HepG2 (cell line): Measurements from ENCODE around the gene ZMIZ1. TPM values are rescaled to one million over a fixed set of nuclear protein-coding genes. Genes with fewer than 3 reads are reported as not detected.

Experiments
- AKAP8 ChIP-seq: sonication (generic); formaldehyde crosslinking; IDR thresholded peaks from 2 replicates; pipeline ENCODE4 v1.5.1; 2020; ENCODE audit warnings: mild to moderate bottlenecking, missing genetic modification reagents
- DPF2 ChIP-seq: sonication (generic); formaldehyde crosslinking; IDR thresholded peaks from 2 replicates; pipeline ENCODE4 v1.4.0; 2020; ENCODE audit warnings: mild to moderate bottlenecking, low read depth, missing genetic modification reagents, borderline replicate concordance
- FLYWCH1 ChIP-seq: sonication (generic); formaldehyde crosslinking; IDR thresholded peaks from 2 replicates; pipeline ENCODE4 v1.8.1; 2023; ENCODE audit warnings: mild to moderate bottlenecking, missing genetic modification reagents
- FOXA1 ChIP-seq, 2 experiments: fragments of 450-650 bp in 1 of 2; sonication (generic) in 1 of 2; formaldehyde crosslinking in 1 of 2; IDR thresholded peaks; 2 replicates each; pipeline versions ENCODE4 v1.4.0 to v1.6.1; 2016 to 2020; ENCODE audit warnings: missing genetic modification reagents in 1 of 2
- KDM5B ChIP-seq: sonication (generic); formaldehyde crosslinking; IDR thresholded peaks from 2 replicates; pipeline ENCODE4 v1.4.0; 2020; ENCODE audit warnings: missing genetic modification reagents, mild to moderate bottlenecking, borderline replicate concordance
- MAFF ChIP-seq: IDR thresholded peaks from 2 replicates; pipeline ENCODE4 v1.6.1; 2011; ENCODE audit warnings: low read depth, low read length, improper control_type of control experiment
- RBM39 ChIP-seq: fragments of 200-400 bp; formaldehyde crosslinking; IDR thresholded peaks from one replicate; pipeline ENCODE4 v1.6.1; 2018; ENCODE audit warnings: antibody characterized with exemption, mild to moderate bottlenecking, low read depth, low read length; ENCODE audit not compliant: poor library complexity, severe bottlenecking
- RFX3 ChIP-seq: IDR thresholded peaks from 2 replicates; pipeline ENCODE4 v1.6.1; 2016; ENCODE audit warnings: missing biosample characterization, missing genetic modification reagents
- SMAD1 ChIP-seq: sonication (generic); formaldehyde crosslinking; IDR thresholded peaks from 2 replicates; pipeline ENCODE4 v1.4.0; 2020; ENCODE audit warnings: missing genetic modification reagents, low read depth, mild to moderate bottlenecking, borderline replicate concordance
- SMAD3 ChIP-seq: sonication (generic); formaldehyde crosslinking; IDR thresholded peaks from 2 replicates; pipeline ENCODE4 v1.4.0; 2020; ENCODE audit warnings: missing genetic modification reagents
- ZBTB7B ChIP-seq: sonication (generic); formaldehyde crosslinking; IDR thresholded peaks from 2 replicates; pipeline ENCODE4 v1.4.0; 2020; ENCODE audit warnings: missing genetic modification reagents
- ZNF335 ChIP-seq: sonication (generic); formaldehyde crosslinking; IDR thresholded peaks from 2 replicates; pipeline ENCODE4 v1.4.0; 2020; ENCODE audit warnings: missing genetic modification reagents
- ZNF407 ChIP-seq: sonication (generic); formaldehyde crosslinking; IDR thresholded peaks from one replicate; pipeline ENCODE4 v1.5.1; 2020; ENCODE audit warnings: mild to moderate bottlenecking, missing genetic modification reagents; ENCODE audit errors: not compliant biosample characterization
- ZNF510 ChIP-seq: sonication (generic); formaldehyde crosslinking; IDR thresholded peaks from 2 replicates; pipeline ENCODE4 v1.4.0; 2020; ENCODE audit warnings: low read depth, mild to moderate bottlenecking, missing genetic modification reagents
- ZNF724P ChIP-seq: sonication (generic); formaldehyde crosslinking; IDR thresholded peaks from 2 replicates; pipeline ENCODE4 v1.8.0; 2022; ENCODE audit warnings: missing genetic modification reagents, borderline replicate concordance
- ZNF780A ChIP-seq: sonication (generic); formaldehyde crosslinking; IDR thresholded peaks from 2 replicates; pipeline ENCODE4 v1.8.0; 2022; ENCODE audit warnings: mild to moderate bottlenecking, missing genetic modification reagents, moderate library complexity
- polyA plus RNA-seq, 8 experiments: library from polyadenylated mRNA; depleted of rRNA in 3 of 8; stranded (reverse) in 7 of 8; unstranded in 1 of 8; fragments of >200 nt; fragmentation: Illumina TruSeq in 4 of 8; extraction: Trizol in 4 of 8; gene quantifications; 2 replicates each; pipeline versions ENCODE4 v1.2.1 to v1.2.3, GENCODE V29; 2011 to 2016; ENCODE audit warnings: low read depth in 4 of 8, missing spikeins in 1 of 8, mixed read lengths in 1 of 8; ENCODE audit not compliant: insufficient read depth in 1 of 8
- total RNA-seq, 5 experiments: library from RNA; depleted of rRNA; stranded (reverse); fragments of >200 nt; fragmentation: Illumina TruSeq; extraction: Trizol; gene quantifications; 2 replicates each; pipeline ENCODE4 v1.2.3, GENCODE V29; 2016; ENCODE audit warnings: low read depth in 1 of 5
- TF ChIP-seq, protein P1 (sequence below): sonication (generic); formaldehyde crosslinking; IDR thresholded peaks from 2 replicates; pipeline ENCODE4 v1.5.1; 2020; ENCODE audit warnings: mild to moderate bottlenecking, missing genetic modification reagents, borderline replicate concordance
- TF ChIP-seq, protein P2 (sequence below): sonication (generic); formaldehyde crosslinking; IDR thresholded peaks from 2 replicates; pipeline ENCODE4 v1.5.1; 2020; ENCODE audit warnings: missing genetic modification reagents, mild to moderate bottlenecking, borderline replicate concordance

Gene ZMIZ1
- total and polyA plus RNA-seq, 2 of the 13 experiments (the other 11 are each of a cell fraction or from before 2014, with no cell fraction given): 5.3 to 10.2 TPM

- TF ChIP-seq ZNF335 (CRISPR knock-in tag): 0 out of 2 replicates have a peak, but pooled peaks have one; percentile 15
- TF ChIP-seq KDM5B: peak; percentile 69; the same call in 1 of the 2 replicates
- TF ChIP-seq ZNF780A: peak; percentile 94
- TF ChIP-seq RBM39: no peak
- TF ChIP-seq ZNF407 (CRISPR knock-in tag): no peak
- TF ChIP-seq, protein P1, sequence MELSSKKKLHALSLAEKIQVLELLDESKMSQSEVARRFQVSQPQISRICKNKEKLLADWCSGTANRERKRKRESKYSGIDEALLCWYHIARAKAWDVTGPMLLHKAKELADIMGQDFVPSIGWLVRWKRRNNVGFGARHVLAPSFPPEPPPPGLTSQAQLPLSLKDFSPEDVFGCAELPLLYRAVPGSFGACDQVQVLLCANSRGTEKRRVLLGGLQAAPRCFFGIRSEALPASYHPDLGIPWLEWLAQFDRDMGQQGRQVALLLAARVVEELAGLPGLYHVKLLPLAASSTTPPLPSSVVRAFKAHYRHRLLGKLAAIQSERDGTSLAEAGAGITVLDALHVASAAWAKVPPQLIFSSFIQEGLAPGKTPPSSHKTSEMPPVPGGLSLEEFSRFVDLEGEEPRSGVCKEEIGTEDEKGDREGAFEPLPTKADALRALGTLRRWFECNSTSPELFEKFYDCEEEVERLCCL (CRISPR knock-in tag): no peak
- 0 out of 2 replicates have a peak, but pooled peaks have one; percentile 25 for TF ChIP-seq SMAD1 (CRISPR knock-in tag)
- no peak for TF ChIP-seq FLYWCH1
- TF ChIP-seq RFX3 (CRISPR knock-in tag): no peak
- peak; percentile 100 for TF ChIP-seq DPF2
- TF ChIP-seq, protein P2, sequence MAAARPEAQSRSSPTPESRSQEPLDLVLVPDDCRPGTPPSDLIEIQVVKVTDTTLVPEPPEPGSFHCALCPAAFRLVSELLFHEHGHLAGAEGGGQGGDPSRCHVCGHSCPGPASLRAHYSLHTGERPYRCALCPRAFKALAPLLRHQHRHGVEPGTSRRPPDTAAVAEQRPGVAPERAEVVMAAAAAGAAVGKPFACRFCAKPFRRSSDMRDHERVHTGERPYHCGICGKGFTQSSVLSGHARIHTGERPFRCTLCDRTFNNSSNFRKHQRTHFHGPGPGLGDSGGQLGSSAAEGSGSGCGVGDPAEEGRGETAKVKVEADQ (CRISPR knock-in tag): no peak; the same call in 1 of the 2 replicates
- TF ChIP-seq AKAP8 (CRISPR knock-in tag): peak; percentile 91
- TF ChIP-seq FOXA1 (IDR thresholded peaks at IDR 0.05): 0 out of 2 replicates have a peak, but pooled peaks have one; percentile 40
- peak; percentile 97 for TF ChIP-seq FOXA1 (CRISPR knock-in tag; IDR thresholded peaks at IDR 0.05)
- TF ChIP-seq MAFF: no peak
- peak; percentile 90; the same call in 1 of the 2 replicates for TF ChIP-seq SMAD3 (CRISPR knock-in tag)
- no peak; the same call in 1 of the 2 replicates for TF ChIP-seq ZNF510
- no peak for TF ChIP-seq ZNF724P (CRISPR knock-in tag)
- TF ChIP-seq ZBTB7B: peak; percentile 95
Measured at GRCh38 chr10:79058899-79059841, 9.6 kb upstream of the ZMIZ1 start (continued).
